Measurements from ENCODE around the gene C10orf143.
"Not testable (repeated sequence)": the region's sequence is repeated elsewhere in the genome, so short reads cannot be mapped to it uniquely, and the experiment has no call there.

The C10orf143 gene

DNA sequence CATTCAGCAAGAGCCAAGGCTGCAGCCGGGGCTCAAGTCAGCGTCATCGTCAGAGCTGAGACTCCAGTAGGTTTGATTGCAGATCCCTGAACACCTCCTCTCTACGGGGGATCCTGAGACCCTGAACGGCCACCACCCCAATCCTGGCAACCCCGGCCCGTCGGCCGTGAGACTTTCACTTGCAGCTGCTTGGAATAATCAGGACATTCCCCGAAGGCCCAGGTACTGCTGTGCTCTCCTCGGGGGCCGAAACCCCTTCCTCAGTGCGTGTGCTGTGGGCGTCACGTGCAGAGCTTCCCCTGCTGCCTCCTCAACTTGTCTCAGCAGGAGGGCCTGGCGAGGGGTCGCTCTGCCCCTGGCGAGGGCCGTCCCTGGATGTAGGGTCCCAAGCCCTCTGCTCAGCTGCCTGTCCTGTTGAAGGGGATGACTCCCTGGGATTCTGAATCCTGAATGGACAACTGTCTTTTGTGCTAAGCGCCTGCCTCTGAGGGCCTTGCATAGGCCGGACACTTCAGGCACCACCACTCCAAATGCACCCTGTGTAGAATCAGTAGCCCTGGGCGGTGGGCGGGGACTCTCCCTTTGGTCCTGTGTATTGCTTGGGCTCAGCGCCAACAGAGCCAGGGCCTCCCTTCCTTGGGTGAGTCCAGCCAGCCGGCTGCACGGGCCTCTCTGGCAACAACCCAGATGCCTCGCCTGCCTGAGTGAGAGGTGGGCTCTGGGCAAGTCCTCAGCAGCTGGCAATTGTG lies 82.7 kb downstream of the C10orf143 start:
- no peak for DNase-seq (ENCODE audit: low read depth)
- no peak overlapping the region for H3K4me3 ChIP-seq (ENCODE audit: control insufficient read depth, low read depth, low read length)
- TF ChIP-seq, protein P1, sequence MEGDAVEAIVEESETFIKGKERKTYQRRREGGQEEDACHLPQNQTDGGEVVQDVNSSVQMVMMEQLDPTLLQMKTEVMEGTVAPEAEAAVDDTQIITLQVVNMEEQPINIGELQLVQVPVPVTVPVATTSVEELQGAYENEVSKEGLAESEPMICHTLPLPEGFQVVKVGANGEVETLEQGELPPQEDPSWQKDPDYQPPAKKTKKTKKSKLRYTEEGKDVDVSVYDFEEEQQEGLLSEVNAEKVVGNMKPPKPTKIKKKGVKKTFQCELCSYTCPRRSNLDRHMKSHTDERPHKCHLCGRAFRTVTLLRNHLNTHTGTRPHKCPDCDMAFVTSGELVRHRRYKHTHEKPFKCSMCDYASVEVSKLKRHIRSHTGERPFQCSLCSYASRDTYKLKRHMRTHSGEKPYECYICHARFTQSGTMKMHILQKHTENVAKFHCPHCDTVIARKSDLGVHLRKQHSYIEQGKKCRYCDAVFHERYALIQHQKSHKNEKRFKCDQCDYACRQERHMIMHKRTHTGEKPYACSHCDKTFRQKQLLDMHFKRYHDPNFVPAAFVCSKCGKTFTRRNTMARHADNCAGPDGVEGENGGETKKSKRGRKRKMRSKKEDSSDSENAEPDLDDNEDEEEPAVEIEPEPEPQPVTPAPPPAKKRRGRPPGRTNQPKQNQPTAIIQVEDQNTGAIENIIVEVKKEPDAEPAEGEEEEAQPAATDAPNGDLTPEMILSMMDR (IDR thresholded peaks at IDR 0.05; ENCODE audit: control insufficient read depth, insufficient read depth, low read depth, low read length, missing control alignments): no peak

DNA sequence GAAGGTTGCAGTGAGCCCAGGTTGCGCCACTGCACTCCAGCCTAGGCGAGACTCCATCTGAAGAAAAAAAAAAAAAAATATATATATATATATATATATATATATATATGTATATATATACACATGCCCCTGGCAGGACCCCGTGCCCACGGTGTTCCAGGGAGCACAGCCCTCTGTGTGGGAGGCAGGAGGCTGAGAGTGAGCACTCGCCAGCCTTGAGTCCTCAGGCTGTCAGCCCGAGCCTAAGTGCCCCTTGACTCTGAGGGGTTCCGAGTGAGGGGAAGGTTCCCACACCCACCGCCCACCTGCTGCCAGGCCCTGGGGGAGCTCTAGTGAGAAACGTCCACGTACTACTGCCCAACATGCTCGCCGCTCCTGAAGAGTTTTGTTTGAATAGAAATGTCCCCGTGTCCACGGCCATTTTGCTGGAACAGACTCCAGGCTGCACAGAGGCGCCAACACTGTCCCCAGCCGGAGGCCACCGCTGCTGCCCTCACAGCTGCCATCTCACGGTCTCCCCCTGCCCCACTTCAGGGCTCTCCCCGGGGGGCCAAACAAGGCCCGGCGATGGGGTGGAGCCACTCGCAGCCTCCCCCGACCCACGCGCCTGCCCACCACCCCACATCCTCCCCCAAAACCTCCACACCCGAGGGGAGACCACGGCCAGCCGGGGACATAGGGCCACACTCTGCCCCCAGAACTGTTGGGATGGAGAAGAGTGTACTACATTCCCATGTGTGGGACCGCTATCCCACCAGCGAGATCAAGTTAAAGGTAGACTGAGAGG lies 83.8 kb downstream of the C10orf143 start:
- TF ChIP-seq, protein P1 (IDR thresholded peaks at IDR 0.05; ENCODE audit: control insufficient read depth, insufficient read depth, low read depth, low read length, missing control alignments): no peak
- H3K4me3 ChIP-seq (ENCODE audit: control insufficient read depth, low read depth, low read length): no peak overlapping the region
- DNase-seq (ENCODE audit: low read depth): no peak

- no peak overlapping the region for H3K4me3 ChIP-seq (ENCODE audit: control insufficient read depth, low read depth, low read length)
- DNase-seq (ENCODE audit: low read depth): no peak
- TF ChIP-seq, protein P1 (IDR thresholded peaks at IDR 0.05; ENCODE audit: control insufficient read depth, insufficient read depth, low read depth, low read length, missing control alignments): no peak
Measured at GRCh38 chr10:130025811-130026485, 84.7 kb downstream of the C10orf143 start.

- no peak for DNase-seq (ENCODE audit: low read depth)
- TF ChIP-seq, protein P1 (IDR thresholded peaks at IDR 0.05; ENCODE audit: control insufficient read depth, insufficient read depth, low read depth, low read length, missing control alignments): no peak
- H3K4me3 ChIP-seq (ENCODE audit: control insufficient read depth, low read depth, low read length): no peak overlapping the region
Measured at GRCh38 chr10:130025326-130025725, 85.3 kb downstream of the C10orf143 start.

- H3K4me3 ChIP-seq (ENCODE audit: control insufficient read depth, low read depth, low read length): no peak overlapping the region
- TF ChIP-seq, protein P1 (IDR thresholded peaks at IDR 0.05; ENCODE audit: control insufficient read depth, insufficient read depth, low read depth, low read length, missing control alignments): no peak
- DNase-seq (ENCODE audit: low read depth): no peak
Measured at GRCh38 chr10:130024779-130025325, 85.8 kb downstream of the C10orf143 start.

DNA sequence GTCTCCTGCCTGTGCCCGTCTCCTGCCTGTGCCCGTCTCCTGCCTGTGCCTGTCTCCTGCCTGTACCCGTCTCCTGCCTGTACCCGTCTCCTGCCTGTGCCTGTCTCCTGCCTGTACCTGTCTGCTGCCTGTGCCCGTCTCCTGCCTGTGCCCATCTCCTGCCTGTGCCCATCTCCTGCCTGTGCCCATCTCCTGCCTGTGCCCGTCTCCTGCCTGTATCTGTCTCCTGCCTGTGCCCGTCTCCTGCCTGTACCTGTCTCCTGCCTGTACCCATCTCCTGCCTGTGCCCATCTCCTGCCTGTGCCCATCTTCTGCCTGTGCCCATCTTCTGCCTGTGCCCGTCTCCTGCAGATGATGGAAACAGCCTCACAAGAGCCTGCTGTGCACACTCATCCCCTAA lies 86.3 kb downstream of the C10orf143 start:
- H3K4me3 ChIP-seq (ENCODE audit: control insufficient read depth, low read depth, low read length); DNase-seq (ENCODE audit: low read depth): not testable (repeated sequence)

Measured in AG09309 (cell line).